Mucosa of descending colon (tissue), 3 donors: ENCODE measurements around the gene CMSS1. TPM values are rescaled to one million over a fixed set of nuclear protein-coding genes. Genes with fewer than 3 reads are reported as not detected.

Experiments used
- ATAC-seq: fragments of 200-7000 bp; cut with Tn5 transposase; one replicate; pipeline ENCODE4 v1.9.1; 2020; ENCODE audit warnings: mild to moderate bottlenecking, moderate library complexity
- DNase-seq, 3 donors: peaks; one replicate each; pipeline ENCODE4 v3.0.0-alpha.2; 2020
- H3K36me3 ChIP-seq: fragments of 200-600 bp; one replicate; pipeline ENCODE4 v1.8.0; 2021; ENCODE audit warnings: low read depth, mild to moderate bottlenecking
- H3K4me1 ChIP-seq: fragments of 200-600 bp; one replicate; pipeline ENCODE4 v1.8.0; 2021; ENCODE audit warnings: low read depth, mild to moderate bottlenecking
- H3K4me3 ChIP-seq: fragments of 200-600 bp; one replicate; pipeline ENCODE4 v1.8.0; 2021; ENCODE audit warnings: mild to moderate bottlenecking
- H3K9me3 ChIP-seq: fragments of 200-600 bp; one replicate; pipeline ENCODE4 v1.8.0; 2021; ENCODE audit warnings: mild to moderate bottlenecking
- intact Hi-C, 2 donors: fragments of 100-400 bp; cut with DNase I in 1 of 2; cut with micrococcal nuclease in 1 of 2; formaldehyde crosslinking; loops; one replicate each; pipeline versions ENCODE4 v1.11.0 to v1.11.1; 2022; cut with DNase I, micrococcal nuclease
- total RNA-seq, 3 donors: library from RNA; stranded (reverse); fragmentation: NEBNext Ultra II Directional in 2 of 3; extraction: Animal tissue kit (Norgen Biotek cat#: 25700) in 2 of 3; gene quantifications; one replicate each; pipeline versions ENCODE4 v1.2.1 to v1.2.4, GENCODE V29; 2021 to 2023
- TF ChIP-seq, protein P1 (sequence below): fragments of 200-600 bp; IDR thresholded peaks from one replicate; pipeline ENCODE4 v1.8.0; 2022; ENCODE audit warnings: antibody characterized with exemption, mild to moderate bottlenecking
- donor health status: DM: no; HTN: no; CAD: no; lungs with moderate emphysema.
- donor health status: DM: no; HTN: no; CAD: no.
- donor health status: DM: no; HTN: yes; CAD: no.

The CMSS1 gene
- total RNA-seq, 3 donors from 2014 or later = 9.6 to 24.2 (median 13.8) TPM

DNA sequence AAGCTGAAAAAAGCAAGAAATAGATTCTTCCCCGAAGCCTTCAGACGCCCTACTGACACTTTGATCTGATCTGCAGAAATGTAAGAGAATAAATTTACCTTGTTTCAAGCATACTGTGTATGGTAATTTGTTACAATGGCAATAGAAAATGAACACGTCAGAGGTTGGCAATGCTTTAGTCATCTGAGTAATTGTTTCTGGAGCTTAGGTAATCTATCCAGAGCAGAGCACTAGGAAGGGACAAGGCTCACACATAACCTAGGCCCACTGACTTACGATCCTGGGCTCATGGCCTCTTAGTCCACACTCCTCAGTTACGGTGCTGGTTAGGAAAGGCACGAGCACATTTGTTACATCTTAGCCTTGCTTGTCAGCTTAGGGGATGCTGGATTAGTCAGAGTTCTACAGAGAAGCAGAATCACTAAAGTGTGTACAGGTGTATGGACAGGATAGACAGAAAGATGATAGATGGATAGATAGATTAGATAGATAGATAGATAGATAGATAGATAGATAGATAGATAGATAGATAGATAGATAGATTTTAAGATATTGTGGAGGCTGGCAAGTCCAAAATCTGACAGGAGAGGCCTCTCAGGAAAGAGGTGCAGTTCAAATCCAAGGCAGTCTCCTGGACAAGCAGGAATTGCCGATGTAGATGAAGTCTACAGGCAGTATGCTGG is 396.4 kb downstream of the CMSS1 start:
- no peaks in the 10 kb centered on the region for H3K36me3 ChIP-seq
- H3K9me3 ChIP-seq = no peaks in the 10 kb centered on the region
- TF ChIP-seq, protein P1, sequence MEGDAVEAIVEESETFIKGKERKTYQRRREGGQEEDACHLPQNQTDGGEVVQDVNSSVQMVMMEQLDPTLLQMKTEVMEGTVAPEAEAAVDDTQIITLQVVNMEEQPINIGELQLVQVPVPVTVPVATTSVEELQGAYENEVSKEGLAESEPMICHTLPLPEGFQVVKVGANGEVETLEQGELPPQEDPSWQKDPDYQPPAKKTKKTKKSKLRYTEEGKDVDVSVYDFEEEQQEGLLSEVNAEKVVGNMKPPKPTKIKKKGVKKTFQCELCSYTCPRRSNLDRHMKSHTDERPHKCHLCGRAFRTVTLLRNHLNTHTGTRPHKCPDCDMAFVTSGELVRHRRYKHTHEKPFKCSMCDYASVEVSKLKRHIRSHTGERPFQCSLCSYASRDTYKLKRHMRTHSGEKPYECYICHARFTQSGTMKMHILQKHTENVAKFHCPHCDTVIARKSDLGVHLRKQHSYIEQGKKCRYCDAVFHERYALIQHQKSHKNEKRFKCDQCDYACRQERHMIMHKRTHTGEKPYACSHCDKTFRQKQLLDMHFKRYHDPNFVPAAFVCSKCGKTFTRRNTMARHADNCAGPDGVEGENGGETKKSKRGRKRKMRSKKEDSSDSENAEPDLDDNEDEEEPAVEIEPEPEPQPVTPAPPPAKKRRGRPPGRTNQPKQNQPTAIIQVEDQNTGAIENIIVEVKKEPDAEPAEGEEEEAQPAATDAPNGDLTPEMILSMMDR = no peak
- H3K4me3 ChIP-seq = no peak overlapping the region
- ATAC-seq = no peak
- intact Hi-C loops = no loop called here
- no peak for DNase-seq
- H3K4me1 ChIP-seq = peaks cover 3% of the 10 kb centered on the region

DNA sequence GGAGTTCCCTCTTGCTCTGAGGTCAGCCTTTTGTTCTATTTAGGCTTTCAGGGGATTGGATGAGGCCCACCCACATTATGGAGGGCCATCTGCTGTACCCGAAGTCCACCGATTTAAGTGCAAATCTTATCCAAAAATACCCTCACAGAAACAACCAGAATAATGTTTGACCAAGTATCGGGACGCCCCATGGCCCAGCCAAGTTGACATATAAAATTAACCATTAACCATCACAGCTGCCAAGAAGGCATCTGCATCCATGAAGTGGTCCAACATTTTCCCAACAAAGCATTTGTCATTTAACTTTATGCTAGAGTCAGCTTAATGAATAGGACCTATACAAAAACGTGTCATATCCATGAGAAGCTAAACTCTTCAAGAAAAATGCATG is 396.9 kb downstream of the CMSS1 start:
- H3K9me3 ChIP-seq = peaks cover 5% of the 10 kb centered on the region
- DNase-seq = no peak
- H3K36me3 ChIP-seq = no peaks in the 10 kb centered on the region
- TF ChIP-seq, protein P1 = no peak
- no peak overlapping the region for H3K4me3 ChIP-seq
- intact Hi-C loops = no loop called here
- H3K4me1 ChIP-seq = peaks cover 3% of the 10 kb centered on the region
- no peak for ATAC-seq

DNA sequence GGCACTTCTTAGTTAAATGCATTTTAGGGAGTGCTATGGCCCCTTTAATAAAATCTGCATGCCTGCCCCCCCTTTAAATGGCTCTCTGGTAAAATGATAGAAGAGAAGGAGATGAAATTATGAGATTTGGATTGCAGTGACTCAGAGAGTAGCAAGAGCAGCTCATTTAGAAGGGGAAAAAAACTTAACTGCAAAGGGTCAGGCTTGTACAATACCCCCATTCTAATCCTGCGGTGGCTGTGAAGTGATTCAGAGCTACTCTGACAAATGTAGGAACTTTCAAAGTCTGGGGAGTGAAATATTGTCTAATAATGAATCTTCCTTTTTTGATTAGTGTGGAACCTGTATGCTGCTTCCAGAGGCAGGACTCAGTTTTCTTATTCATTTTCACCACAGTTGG is 399.1 kb downstream of the CMSS1 start:
- TF ChIP-seq, protein P1 = no peak

DNA sequence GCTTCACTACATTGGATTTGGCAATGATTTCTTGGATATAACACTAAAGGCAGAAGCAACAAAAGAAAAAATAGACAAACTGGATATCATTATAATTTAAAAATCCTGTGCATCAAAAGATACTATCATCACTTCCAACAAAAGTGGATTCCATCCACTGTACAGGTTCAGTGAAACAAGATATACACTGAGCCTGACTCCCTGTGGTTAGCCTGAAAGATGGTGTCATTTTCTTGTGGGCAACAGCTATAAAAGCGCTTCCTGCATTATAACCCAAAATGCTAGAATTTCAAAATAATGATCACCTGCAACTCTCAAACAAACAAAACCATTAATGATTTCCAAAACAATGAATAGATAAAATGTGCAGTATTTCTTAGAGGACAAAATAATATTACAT is 403.5 kb downstream of the CMSS1 start:
- Histone ChIP-seq H3K36me3 (no peaks in the 10 kb centered on the region), H3K4me1 (no peaks in the 10 kb centered on the region), H3K9me3 (peaks cover 9% of the 10 kb centered on the region), H3K4me3 (no peak overlapping the region)
- TF ChIP-seq, protein P1 = no peak
- ATAC-seq = no peak
- intact Hi-C loops = no loop called here
- no peak for DNase-seq

More for the DNA sequence above, 399.1 kb downstream of the CMSS1 start:
- peaks cover 9% of the 10 kb centered on the region for H3K9me3 ChIP-seq
- H3K4me1 ChIP-seq = no peaks in the 10 kb centered on the region
- intact Hi-C loops = no loop called here
- no peak overlapping the region for H3K4me3 ChIP-seq
- no peak for DNase-seq
- ATAC-seq = no peak
- no peaks in the 10 kb centered on the region for H3K36me3 ChIP-seq

DNA sequence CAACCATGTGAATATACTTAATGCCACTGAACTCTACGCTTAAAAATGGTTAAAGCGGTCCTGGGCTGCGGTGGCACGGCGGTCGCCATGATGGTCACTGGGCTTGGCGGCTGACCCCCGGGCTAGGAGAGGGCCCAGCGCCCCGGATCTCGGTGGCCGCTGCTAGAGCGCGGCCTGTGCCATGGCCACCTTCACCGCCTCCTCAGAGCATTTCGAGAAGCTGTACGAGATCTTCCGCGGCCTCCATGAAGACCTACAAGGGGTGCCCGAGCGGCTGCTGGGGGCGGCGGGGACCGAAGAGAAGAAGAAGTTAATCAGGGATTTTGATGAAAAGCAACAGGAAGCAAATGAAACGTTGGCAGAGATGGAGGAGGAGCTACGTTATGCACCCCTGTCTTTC is 407.5 kb downstream of the CMSS1 start:
- Histone ChIP-seq H3K36me3 (no peaks in the 10 kb centered on the region), H3K9me3 (peaks cover 2% of the 10 kb centered on the region), H3K4me1 (no peaks in the 10 kb centered on the region), H3K4me3 (no peak overlapping the region)
- intact Hi-C loops = no loop called here
- ATAC-seq (no peak), DNase-seq (no peak)
- TF ChIP-seq, protein P1 = no peak

DNA sequence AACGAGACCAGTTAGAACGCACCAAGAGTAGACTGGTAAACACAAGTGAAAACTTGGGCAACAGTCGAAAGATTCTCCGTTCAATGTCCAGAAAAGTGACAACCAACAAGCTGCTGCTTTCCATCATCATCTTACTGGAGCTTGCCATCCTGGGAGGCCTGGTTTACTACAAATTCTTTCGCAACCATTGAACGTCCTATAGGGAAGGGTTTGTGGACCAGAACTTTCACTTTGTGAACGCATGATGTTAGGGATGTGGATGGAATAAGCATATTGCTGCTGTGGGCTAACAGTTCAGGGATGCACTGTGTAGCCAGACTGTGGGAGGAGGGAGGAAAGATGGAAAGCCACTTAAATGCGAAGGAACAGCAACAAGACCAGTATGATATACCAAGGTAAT is 408.2 kb downstream of the CMSS1 start:
- H3K4me1 ChIP-seq = no peaks in the 10 kb centered on the region
- TF ChIP-seq, protein P1 = no peak
- H3K36me3 ChIP-seq = no peaks in the 10 kb centered on the region
- no peaks in the 10 kb centered on the region for H3K9me3 ChIP-seq
- DNase-seq (no peak), ATAC-seq (no peak)
- intact Hi-C loops = no loop called here
- H3K4me3 ChIP-seq = no peak overlapping the region
